ENCODE results near the gene KIF27.
"Not testable (repeated sequence)": the region's sequence is repeated elsewhere in the genome, so short reads cannot be mapped to it uniquely, and the experiment has no call there.

KIF27 gene

GRCh38 chr9:83803941-83804340, 117.3 kb downstream of the KIF27 start:
- not testable (repeated sequence) for FAIRE-seq

GRCh38 chr9:83800236-83801033, 120.8 kb downstream of the KIF27 start:
- no peak for FAIRE-seq

- FAIRE-seq, result no peak
Observed at GRCh38 chr9:83794051-83794450, 127.2 kb downstream of the KIF27 start.

GRCh38 chr9:83792746-83793145, 128.5 kb downstream of the KIF27 start:
- no peak for FAIRE-seq
